Lower lobe of right lung (tissue), 2 donors: ENCODE measurements around the gene MAL. TPM values are rescaled to one million over a fixed set of nuclear protein-coding genes. Genes with fewer than 3 reads are reported as not detected.

Experiments used
- ATAC-seq, 2 donors: fragments of 200-7000 bp; cut with Tn5 transposase; one replicate each; pipeline ENCODE4 v1.9.1; 2020 to 2022; ENCODE audit warnings: mild to moderate bottlenecking in 2 of 2, moderate library complexity in 2 of 2
- DNase-seq: peaks from one replicate; pipeline ENCODE4 v3.0.0-alpha.2; 2020
- H3K27ac ChIP-seq: fragments of 200-600 bp; one replicate; pipeline ENCODE4 v1.8.0; 2022
- H3K27me3 ChIP-seq: fragments of 200-600 bp; one replicate; pipeline ENCODE4 v1.8.0; 2022; ENCODE audit warnings: low read depth
- H3K36me3 ChIP-seq: fragments of 200-600 bp; one replicate; pipeline ENCODE4 v1.8.0; 2022; ENCODE audit warnings: mild to moderate bottlenecking
- H3K4me1 ChIP-seq: fragments of 200-600 bp; one replicate; pipeline ENCODE4 v1.8.0; 2022
- H3K4me3 ChIP-seq: fragments of 200-600 bp; one replicate; pipeline ENCODE4 v1.8.0; 2022; ENCODE audit warnings: mild to moderate bottlenecking
- H3K9me3 ChIP-seq: fragments of 200-600 bp; one replicate; pipeline ENCODE4 v1.8.0; 2022
- intact Hi-C: fragments of 100-400 bp; cut with DNase I; formaldehyde crosslinking; loops from one replicate; pipeline ENCODE4 v1.11.0; 2022
- total RNA-seq: library from RNA; stranded (reverse); fragmentation: NEBNext Ultra II Directional; extraction: Animal tissue kit (Norgen Biotek cat#: 25700); gene quantifications from one replicate; pipeline ENCODE4 v1.2.1, GENCODE V29; 2021
- TF ChIP-seq, protein P1 (sequence below): fragments of 200-600 bp; IDR thresholded peaks from one replicate; pipeline ENCODE4 v1.8.0; 2022; ENCODE audit warnings: antibody characterized with exemption, mild to moderate bottlenecking
- donor health status: DM: no; HTN: yes; CAD: no; lungs with severe emphysema.

Gene MAL
- total RNA-seq, 1 donor from 2014 or later = 13.4 TPM

GRCh38 chr2:95039978-95040377, 14.5 kb downstream of the MAL start:
- TF ChIP-seq, protein P1, sequence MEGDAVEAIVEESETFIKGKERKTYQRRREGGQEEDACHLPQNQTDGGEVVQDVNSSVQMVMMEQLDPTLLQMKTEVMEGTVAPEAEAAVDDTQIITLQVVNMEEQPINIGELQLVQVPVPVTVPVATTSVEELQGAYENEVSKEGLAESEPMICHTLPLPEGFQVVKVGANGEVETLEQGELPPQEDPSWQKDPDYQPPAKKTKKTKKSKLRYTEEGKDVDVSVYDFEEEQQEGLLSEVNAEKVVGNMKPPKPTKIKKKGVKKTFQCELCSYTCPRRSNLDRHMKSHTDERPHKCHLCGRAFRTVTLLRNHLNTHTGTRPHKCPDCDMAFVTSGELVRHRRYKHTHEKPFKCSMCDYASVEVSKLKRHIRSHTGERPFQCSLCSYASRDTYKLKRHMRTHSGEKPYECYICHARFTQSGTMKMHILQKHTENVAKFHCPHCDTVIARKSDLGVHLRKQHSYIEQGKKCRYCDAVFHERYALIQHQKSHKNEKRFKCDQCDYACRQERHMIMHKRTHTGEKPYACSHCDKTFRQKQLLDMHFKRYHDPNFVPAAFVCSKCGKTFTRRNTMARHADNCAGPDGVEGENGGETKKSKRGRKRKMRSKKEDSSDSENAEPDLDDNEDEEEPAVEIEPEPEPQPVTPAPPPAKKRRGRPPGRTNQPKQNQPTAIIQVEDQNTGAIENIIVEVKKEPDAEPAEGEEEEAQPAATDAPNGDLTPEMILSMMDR = no peak

GRCh38 chr2:95040426-95040825, 14.9 kb downstream of the MAL start:
- intact Hi-C loops = no loop called here
- Histone ChIP-seq H3K36me3 (no peaks in the 10 kb centered on the region), H3K27me3 (no peaks in the 10 kb centered on the region), H3K4me1 (peaks cover 22% of the 10 kb centered on the region), H3K27ac (no peak overlapping the region), H3K9me3 (no peaks in the 10 kb centered on the region), H3K4me3 (no peak overlapping the region)
- DNase-seq (no peak), ATAC-seq (no peak)
- TF ChIP-seq, protein P1 = no peak

More at GRCh38 chr2:95039978-95040377, 14.5 kb downstream of the MAL start:
- no peak for DNase-seq
- Histone ChIP-seq H3K27me3 (no peaks in the 10 kb centered on the region), H3K4me1 (peaks cover 22% of the 10 kb centered on the region), H3K4me3 (no peak overlapping the region), H3K9me3 (no peaks in the 10 kb centered on the region), H3K27ac (no peak overlapping the region), H3K36me3 (no peaks in the 10 kb centered on the region)
- intact Hi-C loops = no loop called here
- no peak for ATAC-seq

DNA sequence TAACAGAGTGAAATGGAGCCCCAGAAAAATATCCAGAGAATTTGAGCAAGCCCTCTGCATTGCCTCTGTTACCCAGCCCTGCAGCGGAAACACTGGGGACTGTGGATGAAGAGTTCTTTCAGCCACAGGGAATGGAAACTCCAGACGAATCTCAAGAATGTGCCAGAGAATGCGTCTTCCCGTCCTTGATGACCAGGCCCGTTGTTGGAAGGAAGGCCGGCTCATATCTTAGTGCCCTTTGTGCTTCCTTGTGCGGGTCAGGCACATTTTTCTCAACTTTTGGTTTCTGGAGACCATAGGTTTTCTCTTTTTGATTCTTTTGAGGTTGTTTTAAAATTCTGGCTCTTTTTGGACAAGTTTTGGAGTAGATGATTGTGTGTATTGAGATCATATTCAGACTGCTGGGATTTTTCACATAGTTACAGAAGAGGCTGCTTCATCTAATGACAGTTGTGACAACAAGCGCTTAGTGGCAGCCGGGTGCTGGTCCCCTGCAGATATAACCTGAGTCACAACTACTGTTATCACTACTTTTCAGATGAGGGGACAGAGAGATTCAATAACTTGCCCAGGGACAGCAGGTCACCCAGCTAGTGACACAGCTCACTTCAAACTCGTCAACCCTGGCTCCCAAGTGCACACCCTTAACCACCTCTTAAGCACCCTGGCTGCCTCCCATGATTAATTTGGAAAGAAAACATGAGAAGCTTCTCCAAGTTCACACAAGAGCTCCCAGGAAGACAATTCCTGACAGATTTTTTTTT, 15.7 kb downstream of the MAL start:
- TF ChIP-seq, protein P1 = no peak
- no peaks in the 10 kb centered on the region for H3K27me3 ChIP-seq
- DNase-seq (no peak), ATAC-seq (no peak)
- no peak overlapping the region for H3K27ac ChIP-seq
- no peaks in the 10 kb centered on the region for H3K9me3 ChIP-seq
- intact Hi-C loops = no loop called here
- H3K4me1 ChIP-seq = peaks cover 22% of the 10 kb centered on the region
- no peak overlapping the region for H3K4me3 ChIP-seq
- no peaks in the 10 kb centered on the region for H3K36me3 ChIP-seq

- H3K4me1 ChIP-seq = peaks cover 22% of the 10 kb centered on the region
- intact Hi-C loops = no loop called here
- H3K27me3 ChIP-seq = no peaks in the 10 kb centered on the region
- no peaks in the 10 kb centered on the region for H3K36me3 ChIP-seq
- TF ChIP-seq, protein P1 = no peak
- ATAC-seq = no peak
- H3K27ac ChIP-seq = no peak overlapping the region
- no peak overlapping the region for H3K4me3 ChIP-seq
- H3K9me3 ChIP-seq = no peaks in the 10 kb centered on the region
- DNase-seq = no peak
Observed at GRCh38 chr2:95041824-95042442, 16.4 kb downstream of the MAL start.

DNA sequence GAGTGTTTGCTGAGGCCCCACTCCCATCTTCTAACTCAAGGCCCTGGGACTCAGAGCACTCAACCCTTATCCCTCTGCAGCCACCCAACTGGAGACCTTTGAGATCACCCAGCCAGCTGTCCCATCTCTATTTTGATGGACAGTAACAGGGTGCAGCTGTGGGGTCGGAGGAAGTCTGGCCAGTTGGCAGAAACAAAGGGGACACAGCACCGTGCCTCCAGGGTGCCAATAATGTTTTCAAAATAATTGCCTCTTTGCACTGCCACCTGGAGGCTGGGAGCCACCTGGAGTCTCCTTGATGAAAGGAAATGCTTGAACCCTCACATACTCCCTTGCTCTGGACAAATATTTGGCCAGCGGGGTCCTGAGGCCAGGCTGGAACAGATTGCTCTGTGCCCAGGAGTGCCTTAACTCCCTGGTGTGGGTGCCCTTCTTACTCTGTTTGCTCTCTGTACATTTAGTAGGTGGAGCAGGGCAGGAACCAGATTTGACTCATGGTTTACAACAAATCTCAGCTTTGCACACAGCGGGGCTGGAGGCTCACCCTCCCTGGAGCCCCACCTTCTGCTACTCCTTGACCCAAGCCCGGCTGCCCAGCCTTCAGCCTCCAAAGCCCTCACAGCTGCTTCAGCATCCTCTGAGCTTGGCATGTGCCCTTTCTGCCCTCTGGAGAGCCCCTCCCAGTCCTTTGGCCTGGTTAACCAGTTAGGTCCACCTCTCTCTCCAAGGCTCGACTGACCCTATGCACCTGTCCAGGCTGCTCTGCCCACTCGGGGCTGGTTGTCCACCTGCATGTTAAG, 17.2 kb downstream of the MAL start:
- Histone ChIP-seq H3K36me3 (no peaks in the 10 kb centered on the region), H3K27ac (peak overlapping the region; percentile 18), H3K4me1 (peaks cover 22% of the 10 kb centered on the region), H3K4me3 (no peak overlapping the region), H3K9me3 (no peaks in the 10 kb centered on the region), H3K27me3 (no peaks in the 10 kb centered on the region)
- intact Hi-C loops = no loop called here
- ATAC-seq (peak; percentile 18 to 40), DNase-seq (no peak)
- TF ChIP-seq, protein P1 = no peak
